ENCODE data around the gene NLK.

DNA sequence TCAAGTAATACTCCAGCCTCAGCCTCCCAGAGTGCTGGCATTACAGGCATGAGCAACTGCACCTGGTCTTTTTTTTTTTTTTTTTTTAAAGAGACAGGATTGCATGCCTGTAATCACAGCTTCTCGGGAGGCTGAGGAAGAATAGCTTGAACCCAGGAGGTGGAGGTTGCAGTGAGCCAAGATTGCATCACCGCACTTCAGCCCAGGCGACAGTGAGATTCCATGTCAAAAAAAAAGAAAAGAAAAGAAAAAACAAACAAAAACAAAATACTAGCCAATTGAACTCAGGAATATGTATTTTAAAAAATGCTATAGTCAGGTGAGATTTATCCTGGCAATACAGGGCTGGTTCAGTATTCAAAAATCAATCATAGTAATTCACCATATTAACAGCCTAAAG is 158.8 kb downstream of the NLK start:
- TF ChIP-seq IRF2 (CRISPR knock-in tag; IDR thresholded peaks at IDR 0.05; ENCODE audit: borderline replicate concordance, low read depth): no peak
- no peak for TF ChIP-seq MYBL2 (CRISPR knock-in tag; IDR thresholded peaks at IDR 0.05)
- TF ChIP-seq, protein P1, sequence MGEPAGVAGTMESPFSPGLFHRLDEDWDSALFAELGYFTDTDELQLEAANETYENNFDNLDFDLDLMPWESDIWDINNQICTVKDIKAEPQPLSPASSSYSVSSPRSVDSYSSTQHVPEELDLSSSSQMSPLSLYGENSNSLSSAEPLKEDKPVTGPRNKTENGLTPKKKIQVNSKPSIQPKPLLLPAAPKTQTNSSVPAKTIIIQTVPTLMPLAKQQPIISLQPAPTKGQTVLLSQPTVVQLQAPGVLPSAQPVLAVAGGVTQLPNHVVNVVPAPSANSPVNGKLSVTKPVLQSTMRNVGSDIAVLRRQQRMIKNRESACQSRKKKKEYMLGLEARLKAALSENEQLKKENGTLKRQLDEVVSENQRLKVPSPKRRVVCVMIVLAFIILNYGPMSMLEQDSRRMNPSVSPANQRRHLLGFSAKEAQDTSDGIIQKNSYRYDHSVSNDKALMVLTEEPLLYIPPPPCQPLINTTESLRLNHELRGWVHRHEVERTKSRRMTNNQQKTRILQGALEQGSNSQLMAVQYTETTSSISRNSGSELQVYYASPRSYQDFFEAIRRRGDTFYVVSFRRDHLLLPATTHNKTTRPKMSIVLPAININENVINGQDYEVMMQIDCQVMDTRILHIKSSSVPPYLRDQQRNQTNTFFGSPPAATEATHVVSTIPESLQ (CRISPR knock-in tag; IDR thresholded peaks at IDR 0.05): no peak
- TF ChIP-seq, protein P2, sequence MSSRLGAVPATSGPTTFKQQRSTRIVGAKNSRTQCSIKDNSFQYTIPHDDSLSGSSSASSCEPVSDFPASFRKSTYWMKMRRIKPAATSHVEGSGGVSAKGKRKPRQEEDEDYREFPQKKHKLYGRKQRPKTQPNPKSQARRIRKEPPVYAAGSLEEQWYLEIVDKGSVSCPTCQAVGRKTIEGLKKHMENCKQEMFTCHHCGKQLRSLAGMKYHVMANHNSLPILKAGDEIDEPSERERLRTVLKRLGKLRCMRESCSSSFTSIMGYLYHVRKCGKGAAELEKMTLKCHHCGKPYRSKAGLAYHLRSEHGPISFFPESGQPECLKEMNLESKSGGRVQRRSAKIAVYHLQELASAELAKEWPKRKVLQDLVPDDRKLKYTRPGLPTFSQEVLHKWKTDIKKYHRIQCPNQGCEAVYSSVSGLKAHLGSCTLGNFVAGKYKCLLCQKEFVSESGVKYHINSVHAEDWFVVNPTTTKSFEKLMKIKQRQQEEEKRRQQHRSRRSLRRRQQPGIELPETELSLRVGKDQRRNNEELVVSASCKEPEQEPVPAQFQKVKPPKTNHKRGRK (CRISPR knock-in tag; IDR thresholded peaks at IDR 0.05; ENCODE audit: borderline replicate concordance): no peak
- no peak for TF ChIP-seq FOXJ3 (CRISPR knock-in tag; IDR thresholded peaks at IDR 0.05; ENCODE audit: borderline replicate concordance)
- TF ChIP-seq, protein P3, sequence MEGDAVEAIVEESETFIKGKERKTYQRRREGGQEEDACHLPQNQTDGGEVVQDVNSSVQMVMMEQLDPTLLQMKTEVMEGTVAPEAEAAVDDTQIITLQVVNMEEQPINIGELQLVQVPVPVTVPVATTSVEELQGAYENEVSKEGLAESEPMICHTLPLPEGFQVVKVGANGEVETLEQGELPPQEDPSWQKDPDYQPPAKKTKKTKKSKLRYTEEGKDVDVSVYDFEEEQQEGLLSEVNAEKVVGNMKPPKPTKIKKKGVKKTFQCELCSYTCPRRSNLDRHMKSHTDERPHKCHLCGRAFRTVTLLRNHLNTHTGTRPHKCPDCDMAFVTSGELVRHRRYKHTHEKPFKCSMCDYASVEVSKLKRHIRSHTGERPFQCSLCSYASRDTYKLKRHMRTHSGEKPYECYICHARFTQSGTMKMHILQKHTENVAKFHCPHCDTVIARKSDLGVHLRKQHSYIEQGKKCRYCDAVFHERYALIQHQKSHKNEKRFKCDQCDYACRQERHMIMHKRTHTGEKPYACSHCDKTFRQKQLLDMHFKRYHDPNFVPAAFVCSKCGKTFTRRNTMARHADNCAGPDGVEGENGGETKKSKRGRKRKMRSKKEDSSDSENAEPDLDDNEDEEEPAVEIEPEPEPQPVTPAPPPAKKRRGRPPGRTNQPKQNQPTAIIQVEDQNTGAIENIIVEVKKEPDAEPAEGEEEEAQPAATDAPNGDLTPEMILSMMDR (IDR thresholded peaks at IDR 0.05): no peak
- no peak for TF ChIP-seq TP53 (CRISPR knock-in tag; IDR thresholded peaks at IDR 0.05)
- no peak for TF ChIP-seq ESRRA (CRISPR knock-in tag; IDR thresholded peaks at IDR 0.05; ENCODE audit: borderline replicate concordance)
- no peak for TF ChIP-seq FOXK1 (CRISPR knock-in tag; IDR thresholded peaks at IDR 0.05)
- no peak for TF ChIP-seq KAT7 (CRISPR knock-in tag; IDR thresholded peaks at IDR 0.05; ENCODE audit: borderline replicate concordance)
